HG02885 (cell line): ENCODE measurements around the gene ZBTB49.
"Not testable (repeated sequence)": the region's sequence is repeated elsewhere in the genome, so short reads cannot be mapped to it uniquely, and the experiment has no call there.

Experiments used
- ATAC-seq: cut with Tn5 transposase; IDR thresholded peaks from one replicate; pipeline ENCODE4 v1.9.1; 2021; ENCODE audit warnings: mild to moderate bottlenecking; ENCODE audit not compliant: unreplicated experiment, poor library complexity

Gene ZBTB49

DNA sequence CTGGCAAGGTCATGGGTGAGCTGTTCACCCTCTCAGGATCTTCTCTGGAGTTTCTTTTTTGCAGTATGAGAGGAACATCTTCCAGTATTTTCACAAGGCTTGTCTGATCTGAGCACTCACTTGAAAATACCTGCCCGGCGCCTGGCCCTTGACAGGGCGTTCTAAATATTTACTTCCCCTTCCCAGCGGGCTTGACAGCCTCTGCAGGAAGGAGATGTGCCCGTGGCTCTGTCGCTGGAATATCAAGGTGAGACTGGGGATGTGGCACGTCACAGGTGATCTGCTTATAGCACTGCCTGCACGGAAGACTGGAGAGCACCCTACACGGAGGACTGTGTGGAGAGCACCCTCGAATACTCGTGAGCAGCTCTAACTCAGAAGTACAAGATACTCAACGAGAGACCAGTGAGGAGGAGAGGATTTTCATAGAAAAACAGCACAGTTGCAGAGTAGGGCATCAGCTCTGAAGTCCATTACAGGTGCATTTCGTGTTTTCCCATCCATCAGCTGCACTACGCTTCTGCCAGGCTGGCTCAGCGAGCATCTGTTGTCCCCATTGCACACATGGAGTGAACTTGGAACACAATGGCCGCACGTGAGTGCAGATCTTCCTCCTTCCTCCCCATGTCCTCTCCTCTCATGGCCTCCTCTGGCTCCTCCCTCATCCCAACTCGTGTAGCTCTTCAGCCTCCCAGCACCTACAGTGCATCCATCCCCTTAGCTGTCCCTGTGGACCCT, 32.1 kb downstream of the ZBTB49 start:
- no peak for ATAC-seq

DNA sequence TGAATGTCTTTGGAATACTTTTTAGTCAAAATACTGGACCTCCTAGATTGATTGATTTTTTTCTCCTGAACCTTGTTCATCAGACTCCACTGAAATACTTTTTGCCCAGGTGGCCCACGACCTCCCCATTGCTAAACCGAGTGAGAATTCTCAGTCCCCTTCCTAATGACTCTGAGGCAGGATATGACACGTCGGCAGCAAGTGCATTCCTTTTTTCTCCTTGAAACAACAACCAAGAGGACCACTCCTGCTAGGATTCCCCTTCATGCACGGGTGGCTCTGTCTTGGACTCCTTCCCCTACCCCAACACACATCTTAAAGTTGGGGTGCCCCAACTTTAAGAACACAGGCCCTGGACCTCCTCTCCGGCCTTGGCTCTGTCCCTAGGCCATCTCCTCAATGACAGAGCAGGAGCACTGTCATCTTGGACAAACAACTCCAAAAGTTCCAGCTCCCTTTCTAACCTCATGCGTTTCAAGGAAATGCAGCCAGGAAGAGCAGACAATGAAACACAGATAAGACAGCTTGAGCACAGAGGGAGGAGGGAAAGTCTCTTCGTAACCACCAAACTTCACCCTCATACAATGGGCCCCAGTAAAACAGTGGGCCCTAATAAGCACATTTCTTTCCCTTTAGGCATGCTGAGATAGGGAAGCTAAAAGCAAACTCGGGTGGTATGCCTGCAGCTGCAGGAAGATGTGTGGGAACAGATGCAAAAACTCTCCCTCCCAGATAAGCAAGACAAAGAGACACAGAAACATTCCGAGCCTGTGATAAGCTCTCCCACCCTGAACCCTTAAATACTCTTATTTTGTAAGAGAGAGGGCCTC, 33.9 kb downstream of the ZBTB49 start:
- no peak for ATAC-seq

DNA sequence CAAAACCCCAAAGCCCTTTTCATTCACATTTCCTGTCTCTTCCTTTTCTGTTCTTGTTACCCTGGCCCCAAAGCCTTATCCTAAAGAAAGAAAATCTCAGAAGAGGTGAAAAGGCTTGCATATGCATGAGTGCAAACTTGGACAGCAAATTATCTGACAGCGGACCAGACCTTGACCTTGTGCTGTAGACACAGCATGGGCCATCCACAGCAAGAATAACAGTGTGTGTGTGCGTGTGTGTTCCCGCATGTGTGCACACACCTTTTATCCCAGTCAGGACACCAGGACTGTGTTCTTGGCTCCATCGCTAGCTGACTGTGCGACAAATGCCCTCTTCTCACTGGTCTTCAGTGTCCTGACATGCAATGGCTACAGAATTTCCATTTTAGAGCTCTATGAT, 35.3 kb downstream of the ZBTB49 start:
- no peak for ATAC-seq

DNA sequence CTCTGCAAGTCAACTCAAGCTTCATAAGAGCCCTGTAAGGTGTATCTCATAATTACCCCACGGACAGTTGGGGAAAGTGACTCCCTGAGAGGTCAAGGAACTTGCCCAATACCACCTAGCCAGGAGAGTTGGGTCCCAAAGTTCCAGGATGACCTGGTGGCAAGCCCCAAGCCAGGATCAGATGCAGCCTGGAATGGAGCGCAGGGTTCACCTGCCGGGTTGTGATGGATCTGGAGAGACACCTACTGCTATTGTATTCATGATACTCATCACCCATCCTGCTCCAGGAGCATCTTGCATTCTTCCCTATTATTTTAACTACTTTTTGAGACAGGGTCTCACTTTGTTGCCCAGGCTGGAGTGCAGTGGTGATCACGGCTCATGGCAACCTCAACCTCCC, 36.1 kb downstream of the ZBTB49 start:
- no peak for ATAC-seq

DNA sequence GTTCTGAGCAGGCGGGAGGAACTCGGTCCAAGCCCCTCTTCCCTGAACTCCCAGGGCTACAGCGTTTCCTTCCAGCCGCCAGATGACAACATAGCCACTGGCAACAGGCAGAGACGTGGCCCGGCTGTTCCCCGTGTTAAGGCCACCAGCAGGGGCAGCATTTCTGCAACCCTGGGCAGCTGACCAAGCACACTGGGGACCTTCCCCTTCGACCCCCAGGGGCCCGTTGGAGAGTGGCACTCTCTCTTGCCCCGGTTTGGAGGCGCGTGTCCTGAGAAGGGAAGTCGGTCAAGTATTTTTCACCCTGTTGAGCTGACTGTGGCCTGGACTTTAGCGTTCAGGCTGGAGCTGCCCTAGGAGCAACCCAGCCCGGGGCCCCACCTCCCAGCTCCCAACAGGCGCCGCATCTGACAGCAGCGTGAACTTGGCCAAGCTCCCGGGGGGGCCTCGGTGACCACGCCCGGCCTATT, 37.6 kb downstream of the ZBTB49 start:
- no peak for ATAC-seq

DNA sequence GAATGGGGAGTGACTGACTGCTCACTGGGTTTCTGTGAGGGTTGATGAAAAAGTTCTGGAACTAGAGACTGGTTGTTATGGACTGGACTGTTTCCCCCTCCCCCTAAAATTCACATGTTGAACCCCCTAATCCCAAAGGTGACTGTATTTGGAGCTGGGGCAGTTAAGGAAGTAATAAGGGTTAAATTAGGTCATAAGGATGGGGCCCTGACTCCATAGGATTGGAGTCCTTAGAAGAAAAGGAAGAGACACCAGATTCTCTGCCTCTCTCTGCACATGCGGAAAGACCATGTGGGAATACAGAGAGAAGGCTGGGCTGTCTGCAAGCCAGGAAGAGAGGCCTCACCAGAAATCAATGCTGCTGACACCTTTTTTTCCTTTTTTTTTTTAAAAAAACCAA, 38.2 kb downstream of the ZBTB49 start:
- no peak for ATAC-seq

DNA sequence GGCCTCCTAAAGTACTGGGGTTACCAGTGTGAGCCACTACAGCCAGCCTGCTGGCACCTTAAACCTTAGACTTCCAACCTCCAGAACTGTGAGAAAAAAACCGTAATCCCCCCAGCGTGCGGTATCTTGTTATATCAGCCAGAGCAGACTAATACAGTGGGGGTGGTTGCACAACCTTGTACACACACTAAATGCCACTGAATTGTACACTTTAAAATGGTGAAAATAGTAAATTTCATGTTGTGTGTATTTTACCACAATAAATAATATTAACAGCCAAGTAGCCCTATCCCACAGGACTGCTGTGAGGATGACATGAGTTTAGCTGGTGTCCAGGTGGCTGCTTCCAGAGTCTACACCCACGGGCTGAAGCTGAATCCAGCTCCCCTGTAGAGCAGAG, 38.8 kb downstream of the ZBTB49 start:
- ATAC-seq: no peak

DNA sequence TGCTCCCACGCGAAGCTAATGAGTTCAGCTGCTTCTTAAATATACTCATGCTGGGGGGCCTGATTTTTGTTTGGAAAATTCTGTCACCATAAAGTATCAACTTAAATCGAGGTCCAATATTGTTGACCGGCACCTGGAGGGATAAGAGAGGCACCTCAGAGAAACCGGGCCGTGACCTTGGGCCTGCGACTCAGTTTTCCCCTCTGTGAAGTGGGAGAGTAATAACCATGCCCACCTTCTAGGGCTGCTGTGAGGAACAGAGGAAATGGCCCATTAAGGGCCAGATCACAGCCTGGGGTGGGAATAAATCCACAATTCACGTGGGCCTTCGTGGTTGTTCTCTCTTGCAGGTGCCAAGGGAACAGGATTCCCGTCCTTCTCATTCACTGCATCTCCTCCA, 39.4 kb downstream of the ZBTB49 start:
- no peak for ATAC-seq

DNA sequence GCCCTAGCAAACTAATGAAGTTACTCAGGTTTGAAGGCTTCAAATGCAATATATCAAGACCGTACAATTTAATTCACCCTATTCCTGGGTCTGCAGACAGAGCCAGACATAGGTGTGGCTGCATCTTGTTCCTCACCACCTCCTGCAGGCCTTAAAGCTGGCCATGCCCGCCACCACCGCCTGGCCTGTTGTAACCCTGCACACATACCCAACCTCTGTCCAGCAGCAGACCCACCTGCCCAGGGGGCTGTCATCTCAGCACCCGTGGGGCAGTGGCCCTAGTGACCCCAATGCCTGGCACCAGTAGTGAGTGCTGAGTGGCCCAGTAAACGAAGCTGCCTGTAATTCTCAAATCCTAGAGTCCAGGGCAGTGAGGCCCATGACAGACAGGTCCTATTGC, 40.7 kb downstream of the ZBTB49 start:
- no peak for ATAC-seq

DNA sequence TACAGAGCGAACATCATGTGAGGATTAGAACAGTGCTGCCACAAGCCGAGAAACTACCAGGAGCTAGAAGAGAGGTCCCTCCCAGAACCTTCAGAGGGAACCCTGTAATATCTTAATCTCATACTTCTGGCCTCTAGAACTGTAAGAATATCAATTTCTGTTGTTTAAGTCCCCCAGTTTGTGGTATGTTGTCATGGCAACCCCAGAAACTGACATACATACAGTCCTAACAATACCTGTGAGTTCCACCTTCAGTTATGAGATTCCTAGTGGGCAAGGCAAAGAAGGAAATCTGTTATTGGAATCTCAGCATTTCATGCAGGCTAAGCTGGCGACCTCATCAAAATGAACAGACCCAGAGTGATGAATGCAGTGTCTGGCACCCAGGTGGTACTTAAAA, 42.5 kb downstream of the ZBTB49 start:
- no peak for ATAC-seq

DNA sequence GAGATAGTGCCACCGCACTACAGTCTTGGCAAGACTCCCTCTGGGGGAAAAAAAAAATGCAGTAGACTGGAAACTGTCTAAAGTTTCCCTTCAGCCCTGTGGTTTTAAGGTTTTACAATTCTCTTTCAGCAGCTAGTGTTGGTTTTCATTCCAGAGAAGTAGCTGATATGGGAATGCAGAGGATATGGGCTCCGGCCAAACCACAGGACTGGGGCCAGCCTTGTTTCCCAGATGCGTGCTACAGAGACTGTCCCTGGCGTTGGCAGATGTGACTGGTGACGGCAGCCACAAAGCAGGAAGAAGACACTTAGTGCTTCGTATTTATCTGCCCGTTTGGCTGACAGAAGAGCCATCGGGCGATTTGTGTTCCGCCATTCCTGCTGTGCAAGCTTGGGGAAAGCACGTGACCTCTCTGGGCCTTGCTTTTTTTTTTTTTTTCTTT, 43.2 kb downstream of the ZBTB49 start:
- ATAC-seq: no peak

DNA sequence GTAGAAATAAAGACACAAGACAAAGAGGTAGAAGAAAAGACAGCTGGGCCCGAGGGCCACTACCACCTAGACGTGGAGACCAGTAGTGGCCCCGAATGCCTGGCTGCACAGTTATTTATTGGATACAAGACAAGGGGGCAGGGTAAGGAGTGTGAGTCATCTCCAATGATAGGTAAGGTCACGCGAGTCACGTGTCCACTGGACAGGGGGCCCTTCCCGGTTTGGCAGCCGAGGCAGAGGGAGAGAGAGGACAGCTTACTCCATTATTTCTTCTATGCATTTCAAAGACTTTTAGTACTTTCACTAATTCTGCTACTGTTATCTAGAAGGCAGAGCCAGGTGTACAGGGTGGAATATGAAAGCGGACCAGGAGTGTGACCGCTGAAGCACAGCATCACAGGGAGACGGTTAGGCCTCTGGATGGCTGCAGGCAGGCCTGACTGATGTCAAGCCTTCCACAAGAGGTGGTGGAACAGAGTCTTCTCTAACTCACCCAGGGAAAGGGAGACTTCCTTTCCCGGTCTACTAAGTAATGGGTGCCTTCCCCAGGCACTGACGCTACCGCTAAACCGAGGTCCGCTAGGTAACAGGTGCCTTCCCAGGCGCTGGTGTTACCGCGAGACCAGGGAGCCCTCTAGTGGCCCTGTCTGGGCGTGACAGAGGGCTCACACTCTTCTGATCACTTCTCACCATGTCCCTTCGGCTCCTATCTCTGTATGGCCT, 44.9 kb downstream of the ZBTB49 start:
- ATAC-seq: peak; percentile 63

DNA sequence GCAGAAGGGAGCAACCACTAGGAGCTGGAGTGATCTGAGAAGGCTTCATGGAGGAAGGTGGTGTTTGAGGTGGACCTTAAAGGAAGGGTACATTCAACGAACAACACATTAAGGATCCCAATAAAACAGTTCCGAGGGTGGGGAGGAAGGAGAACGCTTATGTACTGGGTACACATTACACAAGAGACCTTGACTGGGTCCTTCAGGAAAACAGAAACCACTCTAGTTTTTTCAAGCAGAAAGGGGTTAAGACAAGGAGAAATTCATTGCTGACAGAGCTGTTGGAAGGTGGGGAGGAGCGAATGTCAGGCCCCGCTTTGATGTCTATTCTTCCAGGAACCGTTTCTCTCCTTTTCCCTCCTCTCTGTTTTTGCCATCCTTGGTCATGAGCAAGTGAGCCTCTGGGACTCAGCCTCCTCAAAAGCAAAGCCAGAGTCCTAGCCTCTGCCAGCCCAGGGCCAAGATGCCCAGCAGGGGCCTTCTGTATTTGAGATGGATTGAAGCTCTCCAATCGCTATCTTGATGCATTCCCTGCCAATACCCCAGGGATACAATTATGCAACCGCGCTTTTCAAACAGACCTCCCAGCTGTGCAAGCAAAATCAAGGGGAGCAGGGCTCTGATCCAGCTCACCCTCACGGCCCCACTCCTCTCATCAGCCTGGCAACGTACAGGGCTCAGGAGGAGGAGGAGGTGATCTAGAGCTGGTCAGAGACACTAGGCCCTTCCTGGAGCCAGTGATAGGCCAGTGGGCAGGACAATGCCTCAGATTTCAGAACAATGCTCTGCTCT, 48.4 kb downstream of the ZBTB49 start:
- ATAC-seq: no peak

DNA sequence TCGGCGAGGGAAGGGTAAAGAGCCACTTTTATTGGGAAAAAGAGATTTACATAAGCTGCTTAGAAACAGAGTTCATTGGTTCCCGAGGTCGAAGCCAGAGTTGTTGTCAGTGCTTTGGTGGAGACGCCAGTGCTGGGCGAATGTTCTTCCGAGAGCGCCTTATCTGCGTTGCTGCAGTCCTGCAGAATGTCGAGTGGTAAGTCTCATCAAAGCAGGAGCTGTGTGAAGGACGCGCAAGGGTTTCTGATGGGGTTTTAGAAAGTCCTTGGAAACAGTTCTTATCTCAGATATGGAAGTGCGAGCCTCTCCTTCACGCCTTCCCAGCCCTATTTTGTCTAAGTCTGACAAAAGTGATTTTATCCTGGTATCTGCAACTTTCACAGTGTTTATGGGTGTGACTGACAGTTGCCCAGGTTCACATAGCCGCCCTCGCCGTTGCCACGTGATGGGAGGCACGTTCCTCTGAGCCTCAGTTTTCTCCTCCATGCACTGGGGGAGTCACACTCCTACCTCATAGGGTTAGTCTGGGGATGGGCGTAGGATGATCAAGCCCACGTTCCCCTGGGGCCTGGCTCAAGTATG, 49.5 kb downstream of the ZBTB49 start:
- no peak for ATAC-seq

DNA sequence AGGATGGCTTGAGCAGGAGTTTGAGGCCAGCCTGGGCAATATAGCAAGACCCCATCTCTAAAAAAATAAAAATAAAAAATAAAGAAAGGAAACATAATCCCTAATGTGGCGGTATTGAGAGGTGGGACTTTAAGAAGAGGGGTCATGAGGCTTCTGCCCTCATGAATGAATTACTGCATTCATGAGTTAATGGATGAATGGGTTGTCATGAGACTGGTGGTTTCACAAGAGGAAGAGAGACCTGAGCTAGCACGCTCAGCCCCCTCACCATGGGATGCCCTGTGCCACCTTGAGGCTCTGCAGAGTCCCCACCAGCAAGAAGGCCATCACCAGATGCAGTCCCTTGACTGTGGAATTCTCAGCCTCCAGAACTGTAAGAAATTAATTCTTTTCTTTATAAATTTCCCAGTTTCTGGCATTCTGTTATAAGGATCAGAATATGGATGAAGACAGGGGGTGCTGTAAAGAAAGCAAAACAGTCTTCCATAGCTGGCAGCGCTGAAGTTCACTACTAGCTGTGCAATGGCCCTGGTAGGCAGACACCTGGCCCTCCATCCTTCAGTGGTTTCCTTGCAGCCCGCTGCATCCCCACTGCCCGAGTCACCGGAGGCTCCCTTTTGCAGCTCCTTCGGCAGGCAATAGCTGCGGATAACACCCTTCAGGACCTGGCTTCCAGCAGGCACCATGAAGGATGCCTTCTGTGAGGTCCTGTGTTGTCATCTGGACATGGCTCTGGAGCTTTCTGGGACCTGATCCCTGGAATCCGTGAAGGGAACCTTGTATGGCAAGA, 52.0 kb downstream of the ZBTB49 start:
- ATAC-seq: no peak

DNA sequence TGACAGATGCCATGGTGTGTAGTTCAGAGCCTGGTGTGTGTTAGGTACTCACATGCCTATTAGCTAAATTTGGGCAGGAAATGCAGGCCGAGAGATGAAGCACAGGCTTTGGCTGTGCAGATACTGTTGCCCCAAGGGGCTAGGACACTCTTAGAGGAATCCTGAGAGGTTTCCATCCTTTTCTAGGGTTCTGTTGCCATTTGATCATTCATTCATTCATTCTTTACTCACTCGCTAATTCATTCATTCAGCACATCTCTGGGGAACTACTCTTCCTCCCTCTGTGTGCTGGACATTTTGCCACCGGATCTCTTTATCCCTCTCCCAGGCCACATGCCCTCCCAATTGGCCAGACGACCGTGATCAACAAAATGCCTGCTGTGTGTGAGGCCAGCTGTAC, 53.0 kb downstream of the ZBTB49 start:
- no peak for ATAC-seq

DNA sequence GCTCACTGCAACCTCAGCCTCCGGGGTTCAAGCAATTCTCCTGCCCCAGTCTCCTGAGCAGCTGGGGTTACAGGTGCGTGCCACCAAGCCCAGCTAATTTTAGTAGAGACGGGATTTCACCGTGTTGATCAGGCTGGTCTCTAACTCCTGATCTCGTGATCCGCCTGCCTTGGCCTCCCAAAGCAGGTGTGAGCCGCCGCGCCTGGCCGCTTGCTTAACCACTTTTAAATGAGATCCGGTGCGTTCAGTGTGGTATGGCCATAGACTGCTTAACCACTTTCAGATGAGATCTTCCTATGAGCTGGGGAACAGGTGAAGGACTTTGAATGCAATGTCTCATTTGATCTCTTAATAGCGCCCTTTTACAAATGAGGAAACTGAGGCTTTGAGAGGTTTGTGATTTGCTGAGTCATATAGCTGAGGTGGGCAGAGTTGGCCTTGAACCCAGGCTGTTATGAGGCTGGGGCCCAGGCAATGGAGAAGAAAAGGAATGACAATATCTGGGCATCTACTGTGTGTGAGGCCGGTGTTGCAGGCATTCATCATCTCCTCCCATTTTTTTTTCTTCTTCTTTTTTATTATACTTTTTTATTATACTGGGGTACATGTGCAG, 55.0 kb downstream of the ZBTB49 start:
- ATAC-seq: peak; percentile 93

DNA sequence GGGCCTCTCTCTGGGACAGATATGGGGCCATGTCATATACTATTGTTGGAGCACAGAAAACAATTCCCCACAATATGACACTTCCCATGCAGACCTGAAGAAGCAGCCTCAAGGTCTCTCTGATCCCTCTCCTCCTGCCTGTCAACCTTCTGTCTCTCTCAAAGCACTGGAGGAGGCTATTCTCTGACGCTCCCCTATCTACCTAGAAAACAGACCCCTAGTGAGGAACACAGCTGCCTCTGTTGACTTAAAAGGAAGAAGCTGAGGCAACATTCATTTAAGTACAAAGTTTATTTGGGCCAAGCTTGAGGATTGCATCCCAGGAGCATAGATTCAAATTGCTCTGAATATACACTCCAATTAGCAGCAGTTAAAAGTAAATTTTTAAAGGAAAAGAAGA, 57.5 kb downstream of the ZBTB49 start:
- no peak for ATAC-seq

DNA sequence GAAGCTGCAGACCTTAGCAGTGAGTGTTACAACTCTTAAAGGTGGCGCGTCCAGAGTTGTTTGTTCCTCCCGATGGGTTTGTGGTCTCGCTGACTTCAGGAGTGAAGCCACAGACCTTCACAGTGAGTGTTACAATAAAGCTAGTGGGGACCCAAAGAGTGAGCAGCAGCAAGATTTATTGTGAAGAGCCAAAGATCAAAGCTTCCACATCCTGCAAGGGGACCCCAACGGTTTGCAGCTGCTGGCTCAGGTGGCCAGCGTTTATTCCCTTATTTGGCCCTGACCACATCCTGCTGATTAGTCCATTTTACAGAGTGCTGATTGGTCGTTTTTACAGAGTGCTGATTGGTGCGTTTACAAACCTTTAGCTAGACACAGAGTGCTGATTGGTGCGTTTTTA, 58.5 kb downstream of the ZBTB49 start:
- not testable (repeated sequence) for ATAC-seq
